Body of pancreas (tissue), 4 donors: Measurements from ENCODE around the gene AHR.

Experiments
- CTCF ChIP-seq, 7 experiments: fragments of 450-650 bp in 4 of 7; fragments of 200-600 bp in 3 of 7; sonication (generic) in 3 of 7; IDR thresholded peaks; one replicate each; pipeline ENCODE4 v1.5.1; 2016 to 2019; ENCODE audit warnings: antibody characterized with exemption in 7 of 7
- POLR2A ChIP-seq, 3 donors: fragments of 450-650 bp; IDR thresholded peaks; one replicate each; pipeline ENCODE4 v1.6.1; 2016; ENCODE audit warnings: antibody characterized with exemption in 3 of 3, mild to moderate bottlenecking in 2 of 3

GRCh38 chr7:17312641-17313040 is 14.2 kb downstream of the AHR start:
- TF ChIP-seq CTCF (IDR thresholded peaks at IDR 0.05) = no peak
- no peak for TF ChIP-seq POLR2A (IDR thresholded peaks at IDR 0.05)
